LNCaP clone FGC (cell line): ENCODE results near the gene C11orf21.

Experiments
- DNase-seq: peaks from one replicate; pipeline ENCODE4 v3.0.0-alpha.2; 2011; ENCODE audit warnings: low read depth
- H3K4me3 ChIP-seq: 2 replicates; pipeline ENCODE4 v1.5.1; 2011; ENCODE audit warnings: mild to moderate bottlenecking, low read depth, low read length, control low read depth
- CTCF ChIP-seq: IDR thresholded peaks from 2 replicates; pipeline ENCODE4 v1.5.1; 2012; ENCODE audit warnings: mild to moderate bottlenecking; ENCODE audit not compliant: control insufficient read depth, insufficient read depth; ENCODE audit errors: extremely low read depth

Gene C11orf21

GRCh38 chr11:2303627-2304505, 2.1 kb upstream of the C11orf21 start:
- H3K4me3 ChIP-seq: no peak overlapping the region
- no peak for TF ChIP-seq CTCF
- no peak for DNase-seq

GRCh38 chr11:2302896-2303626, 1.3 kb upstream of the C11orf21 start:
- H3K4me3 ChIP-seq: no peak overlapping the region
- no peak for DNase-seq
- TF ChIP-seq CTCF: no peak

GRCh38 chr11:2302306-2302895, 683 bp upstream of the C11orf21 start:
- no peak for TF ChIP-seq CTCF
- DNase-seq: no peak
- H3K4me3 ChIP-seq: no peak overlapping the region

GRCh38 chr11:2300936-2301630, 635 bp downstream of the C11orf21 start:
- DNase-seq: no peak
- no peak overlapping the region for H3K4me3 ChIP-seq
- TF ChIP-seq CTCF: no peak

- TF ChIP-seq CTCF: no peak
- DNase-seq: no peak
- H3K4me3 ChIP-seq: no peak overlapping the region
Measured at GRCh38 chr11:2300290-2300935, 1.3 kb downstream of the C11orf21 start.

- no peak for TF ChIP-seq CTCF
- DNase-seq: no peak
- H3K4me3 ChIP-seq: no peak overlapping the region
Measured at GRCh38 chr11:2299773-2300172, 1.9 kb downstream of the C11orf21 start.
